Ishikawa (cell line): Measurements from ENCODE around the gene FBXW8.

Source experiments
- CEBPB ChIP-seq: IDR thresholded peaks from 2 replicates; pipeline ENCODE4 v1.6.1; 2012
- EP300 ChIP-seq: IDR thresholded peaks from 2 replicates; pipeline ENCODE4 v1.6.1; 2012; ENCODE audit warnings: borderline replicate concordance
- FOXM1 ChIP-seq: IDR thresholded peaks from 2 replicates; pipeline ENCODE4 v1.6.1; 2012; ENCODE audit warnings: low read depth, borderline replicate concordance
- NFIC ChIP-seq: IDR thresholded peaks from 2 replicates; pipeline ENCODE4 v1.6.1; 2012
- RAD21 ChIP-seq: IDR thresholded peaks from 2 replicates; pipeline ENCODE4 v1.6.1; 2012; ENCODE audit warnings: low read depth
- TAF1 ChIP-seq: IDR thresholded peaks from 2 replicates; pipeline ENCODE4 v1.6.1; 2012; ENCODE audit warnings: low read depth, mild to moderate bottlenecking
- TCF12 ChIP-seq: IDR thresholded peaks from 2 replicates; pipeline ENCODE4 v1.6.1; 2012; ENCODE audit warnings: low read depth
- TEAD4 ChIP-seq: IDR thresholded peaks from 2 replicates; pipeline ENCODE4 v1.6.1; 2012
- ZBTB7A ChIP-seq: IDR thresholded peaks from 2 replicates; pipeline ENCODE4 v1.6.1; 2012; ENCODE audit warnings: low read depth
- TF ChIP-seq, protein P1 (sequence below): IDR thresholded peaks from 2 replicates; pipeline ENCODE4 v1.6.1; 2012
- TF ChIP-seq, protein P2 (sequence below): IDR thresholded peaks from 2 replicates; pipeline ENCODE4 v1.6.1; 2012; ENCODE audit warnings: low read depth, mild to moderate bottlenecking

DNA sequence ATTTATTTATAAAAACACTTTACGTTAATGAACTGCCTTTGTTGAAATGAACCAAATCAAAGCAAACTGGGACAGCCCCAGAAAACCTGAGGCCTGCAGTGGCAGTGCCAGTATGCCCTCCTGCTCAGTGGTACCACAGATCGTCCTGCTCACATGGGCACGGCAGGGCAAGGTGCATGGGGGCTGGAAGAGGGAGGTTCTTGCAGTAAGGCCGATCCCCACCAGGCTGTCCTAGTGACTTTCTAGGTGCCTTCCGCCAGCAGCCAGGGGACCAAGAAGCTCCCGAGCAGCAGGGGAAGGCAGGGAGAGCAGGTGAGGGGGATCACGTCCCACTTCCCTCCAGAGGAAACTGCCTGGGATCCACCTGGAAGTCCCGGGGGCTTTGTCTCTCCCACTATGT lies 124.5 kb downstream of the FBXW8 start:
- TF ChIP-seq EP300 (no peak), NFIC (no peak), ZBTB7A (no peak), TCF12 (no peak), TAF1 (no peak), CEBPB (no peak), FOXM1 (no peak), RAD21 (no peak), TEAD4 (no peak)
- TF ChIP-seq, protein P1, sequence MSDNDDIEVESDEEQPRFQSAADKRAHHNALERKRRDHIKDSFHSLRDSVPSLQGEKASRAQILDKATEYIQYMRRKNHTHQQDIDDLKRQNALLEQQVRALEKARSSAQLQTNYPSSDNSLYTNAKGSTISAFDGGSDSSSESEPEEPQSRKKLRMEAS: no peak
- TF ChIP-seq, protein P2, sequence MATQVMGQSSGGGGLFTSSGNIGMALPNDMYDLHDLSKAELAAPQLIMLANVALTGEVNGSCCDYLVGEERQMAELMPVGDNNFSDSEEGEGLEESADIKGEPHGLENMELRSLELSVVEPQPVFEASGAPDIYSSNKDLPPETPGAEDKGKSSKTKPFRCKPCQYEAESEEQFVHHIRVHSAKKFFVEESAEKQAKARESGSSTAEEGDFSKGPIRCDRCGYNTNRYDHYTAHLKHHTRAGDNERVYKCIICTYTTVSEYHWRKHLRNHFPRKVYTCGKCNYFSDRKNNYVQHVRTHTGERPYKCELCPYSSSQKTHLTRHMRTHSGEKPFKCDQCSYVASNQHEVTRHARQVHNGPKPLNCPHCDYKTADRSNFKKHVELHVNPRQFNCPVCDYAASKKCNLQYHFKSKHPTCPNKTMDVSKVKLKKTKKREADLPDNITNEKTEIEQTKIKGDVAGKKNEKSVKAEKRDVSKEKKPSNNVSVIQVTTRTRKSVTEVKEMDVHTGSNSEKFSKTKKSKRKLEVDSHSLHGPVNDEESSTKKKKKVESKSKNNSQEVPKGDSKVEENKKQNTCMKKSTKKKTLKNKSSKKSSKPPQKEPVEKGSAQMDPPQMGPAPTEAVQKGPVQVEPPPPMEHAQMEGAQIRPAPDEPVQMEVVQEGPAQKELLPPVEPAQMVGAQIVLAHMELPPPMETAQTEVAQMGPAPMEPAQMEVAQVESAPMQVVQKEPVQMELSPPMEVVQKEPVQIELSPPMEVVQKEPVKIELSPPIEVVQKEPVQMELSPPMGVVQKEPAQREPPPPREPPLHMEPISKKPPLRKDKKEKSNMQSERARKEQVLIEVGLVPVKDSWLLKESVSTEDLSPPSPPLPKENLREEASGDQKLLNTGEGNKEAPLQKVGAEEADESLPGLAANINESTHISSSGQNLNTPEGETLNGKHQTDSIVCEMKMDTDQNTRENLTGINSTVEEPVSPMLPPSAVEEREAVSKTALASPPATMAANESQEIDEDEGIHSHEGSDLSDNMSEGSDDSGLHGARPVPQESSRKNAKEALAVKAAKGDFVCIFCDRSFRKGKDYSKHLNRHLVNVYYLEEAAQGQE: no peak
